Measurements from ENCODE around the gene FAM13A.

The FAM13A gene

GRCh38 chr4:88702782-88703181 is 354.2 kb downstream of the FAM13A start:
- no peak for DNase-seq

DNA sequence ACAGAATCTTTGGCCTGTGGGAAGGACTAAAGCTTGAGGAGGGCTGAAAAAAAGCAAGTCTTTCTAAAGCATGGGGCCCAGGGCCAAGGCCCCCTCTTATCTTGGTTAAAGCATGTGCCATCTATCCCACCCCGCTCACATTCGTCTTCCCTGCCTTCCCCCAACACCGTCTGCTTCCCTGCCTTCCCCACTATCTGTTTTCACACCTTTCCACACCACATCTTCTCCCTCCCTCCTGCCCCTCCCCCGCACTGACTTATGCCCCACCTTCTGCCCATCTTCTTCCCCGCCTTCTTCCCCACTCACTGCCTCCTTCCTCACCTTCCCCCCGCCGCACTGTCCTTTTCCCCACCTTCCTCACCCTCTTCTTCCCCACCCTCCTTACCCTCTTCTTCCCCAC is 358.5 kb downstream of the FAM13A start:
- DNase-seq: no peak

DNA sequence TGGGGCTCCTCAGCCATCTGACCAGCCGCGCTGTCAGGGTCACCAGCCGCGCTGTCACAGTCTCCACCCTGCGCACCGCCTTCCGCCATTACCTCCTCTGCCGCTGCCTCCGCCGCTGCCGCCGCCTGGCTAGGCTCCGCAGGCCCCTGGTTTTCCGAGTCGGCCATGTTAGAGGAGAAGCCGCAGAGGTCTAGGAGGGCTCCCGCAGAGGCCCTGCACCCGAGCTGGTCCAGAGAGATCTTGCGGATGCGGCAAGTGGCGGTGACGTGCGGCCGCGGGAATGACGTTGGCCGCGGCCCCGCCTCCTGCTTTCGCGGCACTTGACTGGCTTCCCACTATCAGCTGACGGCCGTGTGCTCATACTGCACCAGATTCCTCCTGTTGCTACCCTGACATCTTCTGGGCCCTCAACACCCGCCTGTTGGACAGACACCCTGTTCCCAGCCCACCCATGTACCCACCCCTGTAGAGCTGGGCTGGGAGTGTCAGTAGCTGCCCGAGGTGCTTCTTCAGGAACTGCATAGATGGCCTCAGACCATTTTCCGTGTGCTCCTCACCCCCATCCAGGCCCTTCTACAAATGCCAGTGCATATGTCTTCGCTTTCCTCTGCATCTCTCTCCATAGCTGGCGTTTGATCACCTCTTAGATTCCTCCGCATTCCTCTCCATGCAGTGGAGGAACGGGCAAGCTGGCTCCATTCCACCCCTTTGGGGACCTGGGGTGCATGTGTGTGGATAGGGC is 359.2 kb downstream of the FAM13A start, which contains the start of gene NAP1L5:
NAP1L5 (minus strand) TSS at position 242 of the 742 bp plus-strand sequence; CDS start at position 167, 75 bp downstream.
- DNase-seq: peak; percentile 72

DNA sequence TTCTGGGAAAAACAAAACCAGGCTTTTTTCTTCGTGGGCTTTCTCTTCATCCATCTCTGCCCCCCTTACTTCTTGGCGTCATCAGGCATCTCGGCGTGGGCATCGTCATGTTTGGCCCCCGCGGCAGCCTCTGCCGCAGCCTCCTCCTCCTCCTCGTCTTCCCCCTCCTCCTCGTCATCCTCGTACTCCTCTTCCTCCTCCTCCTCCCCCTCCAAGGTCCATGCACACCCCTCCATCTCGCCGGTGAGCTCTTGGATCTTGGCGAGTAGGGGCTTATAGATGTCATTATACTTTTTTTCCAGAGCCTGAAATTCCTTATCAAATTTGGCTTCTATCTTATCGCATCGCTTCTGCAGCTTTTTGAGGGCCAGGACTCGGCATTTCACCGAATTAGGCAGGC is 359.8 kb downstream of the FAM13A start:
- DNase-seq: peak; percentile 30

DNA sequence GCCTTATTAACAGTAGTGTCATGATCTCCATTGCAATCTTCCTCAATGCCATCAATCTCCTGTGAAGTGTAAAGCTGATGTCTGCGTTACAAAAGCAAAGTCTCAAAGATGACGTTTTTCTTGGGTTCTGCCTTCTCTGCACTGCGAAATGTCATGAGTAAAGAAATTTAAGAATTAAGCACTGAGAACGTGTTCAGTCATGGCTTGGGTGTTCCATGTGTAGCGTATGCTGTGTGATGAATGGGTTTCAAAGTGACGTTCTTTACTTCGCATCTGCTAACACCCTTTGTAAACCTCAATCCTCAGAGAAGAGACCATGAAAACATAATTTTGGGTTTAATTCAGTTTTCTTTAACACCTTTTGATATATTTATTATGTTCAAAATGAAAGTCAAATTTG is 360.4 kb downstream of the FAM13A start:
- DNase-seq: no peak

GRCh38 chr4:88693792-88694191 is 363.2 kb downstream of the FAM13A start:
- no peak for DNase-seq

GRCh38 chr4:88690355-88690754 is 366.6 kb downstream of the FAM13A start:
- no peak for DNase-seq

DNA sequence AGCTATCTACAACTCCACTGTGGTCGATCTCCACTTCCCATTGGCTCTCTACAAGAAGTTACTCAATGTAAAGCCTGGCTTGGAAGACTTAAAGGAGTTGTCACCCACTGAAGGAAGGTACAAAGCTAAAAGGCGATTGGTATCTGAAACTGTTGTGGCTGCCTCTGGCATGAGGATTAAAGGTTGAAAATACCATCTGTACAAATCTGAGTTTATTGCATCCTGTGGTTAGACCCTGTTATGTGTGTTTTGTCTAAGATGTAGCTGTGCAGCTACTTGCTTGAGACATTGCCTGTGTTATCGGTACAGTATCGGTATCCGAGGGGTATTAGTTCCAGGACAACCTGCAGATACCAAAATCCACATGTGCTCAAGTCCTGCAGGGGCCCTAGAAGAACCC is 375.8 kb downstream of the FAM13A start:
- no peak for DNase-seq

Data from CD4-positive, alpha-beta T cell treated with Interleukin-6 for 4 hours (primary cell).